WTC11 (cell line): ENCODE data around the gene USP47. TPM values are rescaled to one million over a fixed set of nuclear protein-coding genes. Genes with fewer than 3 reads are reported as not detected.

Experiments
- ATAC-seq: fragments of 200-7000 bp; cut with Tn5 transposase; 2 replicates; pipeline ENCODE4 v1.10.0; 2021; ENCODE audit warnings: mild to moderate bottlenecking, moderate library complexity
- CTCF ChIA-PET: fragments of 300-600 bp; sonication (Branson Sonifier 250); formaldehyde crosslinking; loops from one replicate; lab custom pipeline; 2021; ENCODE audit warnings: antibody characterized with exemption; lab: Charles Lee
- POLR2A ChIA-PET: fragments of 350-600 bp; sonication (Branson Sonifier 250); formaldehyde crosslinking; loops from one replicate; lab custom pipeline; 2021; ENCODE audit warnings: antibody characterized with exemption; lab: Charles Lee
- DNase-seq: peaks from one replicate; pipeline ENCODE4 v3.0.0; 2021; ENCODE audit warnings: low spot score
- H3K27ac Mint-ChIP-seq: 2 replicates; pipeline ENCODE4 v1.8.0; 2021; ENCODE audit warnings: mixed read lengths
- H3K27me3 Mint-ChIP-seq: 2 replicates; pipeline ENCODE4 v1.8.0; 2021; ENCODE audit warnings: low read depth, mild to moderate bottlenecking, moderate library complexity, mixed read lengths
- H3K36me3 Mint-ChIP-seq: 2 replicates; pipeline ENCODE4 v1.8.0; 2021; ENCODE audit warnings: mixed read lengths
- H3K4me1 Mint-ChIP-seq: 2 replicates; pipeline ENCODE4 v1.8.0; 2022; ENCODE audit warnings: mixed read lengths
- H3K4me3 Mint-ChIP-seq: 2 replicates; pipeline ENCODE4 v1.8.0; 2021; ENCODE audit warnings: mild to moderate bottlenecking, moderate library complexity, mixed read lengths
- H3K9me3 Mint-ChIP-seq: 2 replicates; pipeline ENCODE4 v1.8.0; 2021; ENCODE audit warnings: mixed read lengths
- CBFB ChIP-seq: sonication (generic); formaldehyde crosslinking; IDR thresholded peaks from 2 replicates; pipeline ENCODE4 v1.8.1; 2022; ENCODE audit warnings: mild to moderate bottlenecking, low read depth, missing genetic modification reagents
- JAZF1 ChIP-seq: fragments of 250-450 bp; sonication (Bioruptor Pico); IDR thresholded peaks from 2 replicates; pipeline ENCODE4 v1.9.0; 2021; ENCODE audit warnings: moderate library complexity, mild to moderate bottlenecking, inconsistent platforms
- NFATC4 ChIP-seq: fragments of 250-450 bp; sonication (Bioruptor Pico); IDR thresholded peaks from 2 replicates; pipeline ENCODE4 v1.9.0; 2021; ENCODE audit warnings: mild to moderate bottlenecking
- SMAD3 ChIP-seq: sonication (generic); formaldehyde crosslinking; IDR thresholded peaks from 2 replicates; pipeline ENCODE4 v1.8.0; 2022; ENCODE audit warnings: missing genetic modification reagents, mild to moderate bottlenecking, borderline replicate concordance
- SMAD4 ChIP-seq: sonication (generic); formaldehyde crosslinking; IDR thresholded peaks from 2 replicates; pipeline ENCODE4 v1.8.0; 2022; ENCODE audit warnings: mild to moderate bottlenecking, missing genetic modification reagents
- TEAD1 ChIP-seq: sonication (generic); formaldehyde crosslinking; IDR thresholded peaks from 2 replicates; pipeline ENCODE4 v1.8.0; 2022; ENCODE audit warnings: mild to moderate bottlenecking, missing genetic modification reagents
- ZNF121 ChIP-seq: sonication (generic); formaldehyde crosslinking; IDR thresholded peaks from 2 replicates; pipeline ENCODE4 v1.8.0; 2023; ENCODE audit warnings: missing genetic modification reagents
- ZNF263 ChIP-seq: sonication (generic); formaldehyde crosslinking; IDR thresholded peaks from 2 replicates; pipeline ENCODE4 v1.8.1; 2022; ENCODE audit warnings: low read depth, mild to moderate bottlenecking, moderate library complexity, missing genetic modification reagents
- ZNF396 ChIP-seq: fragments of 250-450 bp; sonication (Bioruptor Pico); IDR thresholded peaks from 2 replicates; pipeline ENCODE4 v1.8.0; 2021; ENCODE audit warnings: mild to moderate bottlenecking, moderate library complexity, borderline replicate concordance
- ZNF416 ChIP-seq: fragments of 250-450 bp; sonication (Bioruptor Pico); IDR thresholded peaks from 2 replicates; pipeline ENCODE4 v1.9.0; 2021; ENCODE audit warnings: mild to moderate bottlenecking, inconsistent platforms
- ZNF423 ChIP-seq: fragments of 250-450 bp; sonication (Bioruptor Pico); IDR thresholded peaks from 2 replicates; pipeline ENCODE4 v2.1.2; 2022; ENCODE audit warnings: mild to moderate bottlenecking, moderate library complexity
- total RNA-seq: library from RNA; stranded (reverse); gene quantifications from 3 replicates; pipeline ENCODE4 v1.2.3, GENCODE V29; 2021
- TF ChIP-seq, protein P1 (sequence below): sonication (generic); formaldehyde crosslinking; IDR thresholded peaks from 2 replicates; pipeline ENCODE4 v1.8.1; 2022; ENCODE audit warnings: mild to moderate bottlenecking, missing genetic modification reagents, moderate library complexity, borderline replicate concordance
- TF ChIP-seq, protein P2 (sequence below): sonication (generic); formaldehyde crosslinking; IDR thresholded peaks from 2 replicates; pipeline ENCODE4 v1.8.1; 2022; ENCODE audit warnings: mild to moderate bottlenecking, moderate library complexity, missing genetic modification reagents
- TF ChIP-seq, protein P3 (sequence below): sonication (generic); formaldehyde crosslinking; IDR thresholded peaks from 2 replicates; pipeline ENCODE4 v1.8.1; 2023; ENCODE audit warnings: mild to moderate bottlenecking, moderate library complexity, missing genetic modification reagents
- TF ChIP-seq, protein P4 (sequence below): sonication (generic); formaldehyde crosslinking; IDR thresholded peaks from 2 replicates; pipeline ENCODE4 v1.8.0; 2023; ENCODE audit warnings: missing genetic modification reagents, mild to moderate bottlenecking, borderline replicate concordance
- TF ChIP-seq, protein P5 (sequence below): sonication (generic); formaldehyde crosslinking; IDR thresholded peaks from 2 replicates; pipeline ENCODE4 v1.8.1; 2023; ENCODE audit warnings: mild to moderate bottlenecking, missing genetic modification reagents, moderate library complexity
- TF ChIP-seq, protein P6 (sequence below): sonication (generic); formaldehyde crosslinking; IDR thresholded peaks from 2 replicates; pipeline ENCODE4 v1.8.1; 2022; ENCODE audit warnings: low read depth, mild to moderate bottlenecking, moderate library complexity, missing genetic modification reagents, borderline replicate concordance
- TF ChIP-seq, protein P7 (sequence below): sonication (generic); formaldehyde crosslinking; IDR thresholded peaks from 2 replicates; pipeline ENCODE4 v1.8.1; 2022; ENCODE audit warnings: low read depth, missing genetic modification reagents, borderline replicate concordance
- TF ChIP-seq, protein P8 (sequence below): fragments of 250-450 bp; sonication (Bioruptor Pico); IDR thresholded peaks from 2 replicates; pipeline ENCODE4 v1.9.0; 2021; ENCODE audit warnings: mild to moderate bottlenecking

Gene USP47
- total RNA-seq, 1 experiment from 2014 or later: 19.7 TPM

DNA sequence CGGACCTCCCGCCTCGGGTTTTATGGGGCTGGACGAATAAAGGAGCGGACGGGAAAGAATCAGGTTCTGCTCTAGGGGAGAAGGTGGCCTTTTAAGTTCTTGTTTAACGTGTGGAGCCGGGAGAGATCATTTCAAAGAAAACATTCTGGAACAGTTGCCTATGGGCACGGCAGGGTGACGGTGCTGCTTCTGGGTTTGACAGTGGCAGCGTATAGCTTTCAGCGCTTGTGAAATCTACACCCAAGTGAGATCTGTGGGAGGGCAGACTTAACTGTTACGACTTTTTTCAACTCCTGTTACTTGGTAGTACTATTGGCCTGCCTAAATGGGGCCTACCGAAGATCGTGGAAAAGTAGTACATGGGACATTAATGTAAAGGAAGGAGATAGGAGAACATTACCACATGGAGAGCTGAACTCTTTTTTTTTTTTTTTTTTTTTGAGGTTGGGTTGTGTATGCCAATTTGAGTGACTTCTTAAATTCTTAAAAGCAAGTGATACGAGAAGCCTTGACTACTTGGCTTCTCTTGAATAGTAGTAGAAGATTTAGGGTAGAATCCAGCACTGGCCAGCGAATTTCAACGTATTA is 743 bp downstream of the USP47 start:
- CTCF ChIA-PET: interaction anchor here (0.8 to 1.4 kb wide), 2 partner anchors 118 to 814 kb away, joined by 3 to 7 read pairs; no protein-coding TSS in a partner anchor
- TF ChIP-seq, protein P1, sequence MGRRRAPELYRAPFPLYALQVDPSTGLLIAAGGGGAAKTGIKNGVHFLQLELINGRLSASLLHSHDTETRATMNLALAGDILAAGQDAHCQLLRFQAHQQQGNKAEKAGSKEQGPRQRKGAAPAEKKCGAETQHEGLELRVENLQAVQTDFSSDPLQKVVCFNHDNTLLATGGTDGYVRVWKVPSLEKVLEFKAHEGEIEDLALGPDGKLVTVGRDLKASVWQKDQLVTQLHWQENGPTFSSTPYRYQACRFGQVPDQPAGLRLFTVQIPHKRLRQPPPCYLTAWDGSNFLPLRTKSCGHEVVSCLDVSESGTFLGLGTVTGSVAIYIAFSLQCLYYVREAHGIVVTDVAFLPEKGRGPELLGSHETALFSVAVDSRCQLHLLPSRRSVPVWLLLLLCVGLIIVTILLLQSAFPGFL: no peak
- no peak for TF ChIP-seq ZNF416 (CRISPR knock-in tag)
- TF ChIP-seq, protein P2, sequence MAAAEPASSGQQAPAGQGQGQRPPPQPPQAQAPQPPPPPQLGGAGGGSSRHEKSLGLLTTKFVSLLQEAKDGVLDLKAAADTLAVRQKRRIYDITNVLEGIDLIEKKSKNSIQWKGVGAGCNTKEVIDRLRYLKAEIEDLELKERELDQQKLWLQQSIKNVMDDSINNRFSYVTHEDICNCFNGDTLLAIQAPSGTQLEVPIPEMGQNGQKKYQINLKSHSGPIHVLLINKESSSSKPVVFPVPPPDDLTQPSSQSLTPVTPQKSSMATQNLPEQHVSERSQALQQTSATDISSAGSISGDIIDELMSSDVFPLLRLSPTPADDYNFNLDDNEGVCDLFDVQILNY: no peak
- TF ChIP-seq ZNF423 (CRISPR knock-in tag): no peak
- TF ChIP-seq TEAD1 (CRISPR knock-in tag): no peak
- TF ChIP-seq, protein P3, sequence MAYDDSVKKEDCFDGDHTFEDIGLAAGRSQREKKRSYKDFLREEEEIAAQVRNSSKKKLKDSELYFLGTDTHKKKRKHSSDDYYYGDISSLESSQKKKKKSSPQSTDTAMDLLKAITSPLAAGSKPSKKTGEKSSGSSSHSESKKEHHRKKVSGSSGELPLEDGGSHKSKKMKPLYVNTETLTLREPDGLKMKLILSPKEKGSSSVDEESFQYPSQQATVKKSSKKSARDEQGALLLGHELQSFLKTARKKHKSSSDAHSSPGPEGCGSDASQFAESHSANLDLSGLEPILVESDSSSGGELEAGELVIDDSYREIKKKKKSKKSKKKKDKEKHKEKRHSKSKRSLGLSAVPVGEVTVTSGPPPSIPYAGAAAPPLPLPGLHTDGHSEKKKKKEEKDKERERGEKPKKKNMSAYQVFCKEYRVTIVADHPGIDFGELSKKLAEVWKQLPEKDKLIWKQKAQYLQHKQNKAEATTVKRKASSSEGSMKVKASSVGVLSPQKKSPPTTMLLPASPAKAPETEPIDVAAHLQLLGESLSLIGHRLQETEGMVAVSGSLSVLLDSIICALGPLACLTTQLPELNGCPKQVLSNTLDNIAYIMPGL (CRISPR knock-in tag): no peak
- no peak for TF ChIP-seq CBFB (CRISPR knock-in tag)
- TF ChIP-seq, protein P4, sequence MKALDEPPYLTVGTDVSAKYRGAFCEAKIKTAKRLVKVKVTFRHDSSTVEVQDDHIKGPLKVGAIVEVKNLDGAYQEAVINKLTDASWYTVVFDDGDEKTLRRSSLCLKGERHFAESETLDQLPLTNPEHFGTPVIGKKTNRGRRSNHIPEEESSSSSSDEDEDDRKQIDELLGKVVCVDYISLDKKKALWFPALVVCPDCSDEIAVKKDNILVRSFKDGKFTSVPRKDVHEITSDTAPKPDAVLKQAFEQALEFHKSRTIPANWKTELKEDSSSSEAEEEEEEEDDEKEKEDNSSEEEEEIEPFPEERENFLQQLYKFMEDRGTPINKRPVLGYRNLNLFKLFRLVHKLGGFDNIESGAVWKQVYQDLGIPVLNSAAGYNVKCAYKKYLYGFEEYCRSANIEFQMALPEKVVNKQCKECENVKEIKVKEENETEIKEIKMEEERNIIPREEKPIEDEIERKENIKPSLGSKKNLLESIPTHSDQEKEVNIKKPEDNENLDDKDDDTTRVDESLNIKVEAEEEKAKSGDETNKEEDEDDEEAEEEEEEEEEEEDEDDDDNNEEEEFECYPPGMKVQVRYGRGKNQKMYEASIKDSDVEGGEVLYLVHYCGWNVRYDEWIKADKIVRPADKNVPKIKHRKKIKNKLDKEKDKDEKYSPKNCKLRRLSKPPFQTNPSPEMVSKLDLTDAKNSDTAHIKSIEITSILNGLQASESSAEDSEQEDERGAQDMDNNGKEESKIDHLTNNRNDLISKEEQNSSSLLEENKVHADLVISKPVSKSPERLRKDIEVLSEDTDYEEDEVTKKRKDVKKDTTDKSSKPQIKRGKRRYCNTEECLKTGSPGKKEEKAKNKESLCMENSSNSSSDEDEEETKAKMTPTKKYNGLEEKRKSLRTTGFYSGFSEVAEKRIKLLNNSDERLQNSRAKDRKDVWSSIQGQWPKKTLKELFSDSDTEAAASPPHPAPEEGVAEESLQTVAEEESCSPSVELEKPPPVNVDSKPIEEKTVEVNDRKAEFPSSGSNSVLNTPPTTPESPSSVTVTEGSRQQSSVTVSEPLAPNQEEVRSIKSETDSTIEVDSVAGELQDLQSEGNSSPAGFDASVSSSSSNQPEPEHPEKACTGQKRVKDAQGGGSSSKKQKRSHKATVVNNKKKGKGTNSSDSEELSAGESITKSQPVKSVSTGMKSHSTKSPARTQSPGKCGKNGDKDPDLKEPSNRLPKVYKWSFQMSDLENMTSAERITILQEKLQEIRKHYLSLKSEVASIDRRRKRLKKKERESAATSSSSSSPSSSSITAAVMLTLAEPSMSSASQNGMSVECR: no peak
- Mint-ChIP-seq H3K4me1 (peaks cover 4% of the 10 kb centered on the region), H3K27me3 (no peaks in the 10 kb centered on the region), H3K27ac (no peak overlapping the region), H3K9me3 (no peaks in the 10 kb centered on the region), H3K4me3 (no peak overlapping the region), H3K36me3 (no peaks in the 10 kb centered on the region)
- POLR2A ChIA-PET: interaction anchor here (0.7 to 1.0 kb wide), 3 partner anchors 10 to 40 kb away, joined by 3 to 8 read pairs (median 3); no protein-coding TSS in a partner anchor
- DNase-seq: no peak
- peak; percentile 7 for ATAC-seq

DNA sequence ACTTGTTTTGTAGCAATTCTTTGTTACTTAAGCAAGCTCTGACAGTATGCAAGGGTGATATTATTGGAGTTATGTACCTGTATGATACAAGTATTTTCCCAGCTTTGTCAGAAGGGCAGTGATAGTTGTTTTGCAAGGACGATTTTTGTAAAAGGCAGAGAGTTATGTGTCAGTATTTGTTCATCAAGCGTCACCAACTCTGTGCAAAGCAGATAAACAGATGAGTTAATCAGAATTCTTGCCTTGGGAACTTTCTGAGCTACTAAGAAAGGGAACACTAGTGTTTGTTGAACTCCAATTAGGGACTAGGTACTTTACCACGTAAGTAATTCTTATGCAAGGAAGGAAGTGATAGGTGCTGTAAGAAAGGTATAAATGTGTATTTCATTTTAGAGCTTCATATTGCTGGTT is 1.4 kb downstream of the USP47 start:
- H3K4me3 Mint-ChIP-seq: no peak overlapping the region
- H3K4me1 Mint-ChIP-seq: peaks cover 6% of the 10 kb centered on the region
- TF ChIP-seq SMAD3 (CRISPR knock-in tag): no peak
- TF ChIP-seq ZNF263 (CRISPR knock-in tag): no peak
- TF ChIP-seq, protein P5, sequence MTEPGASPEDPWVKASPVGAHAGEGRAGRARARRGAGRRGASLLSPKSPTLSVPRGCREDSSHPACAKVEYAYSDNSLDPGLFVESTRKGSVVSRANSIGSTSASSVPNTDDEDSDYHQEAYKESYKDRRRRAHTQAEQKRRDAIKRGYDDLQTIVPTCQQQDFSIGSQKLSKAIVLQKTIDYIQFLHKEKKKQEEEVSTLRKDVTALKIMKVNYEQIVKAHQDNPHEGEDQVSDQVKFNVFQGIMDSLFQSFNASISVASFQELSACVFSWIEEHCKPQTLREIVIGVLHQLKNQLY (CRISPR knock-in tag): no peak
- TF ChIP-seq, protein P6, sequence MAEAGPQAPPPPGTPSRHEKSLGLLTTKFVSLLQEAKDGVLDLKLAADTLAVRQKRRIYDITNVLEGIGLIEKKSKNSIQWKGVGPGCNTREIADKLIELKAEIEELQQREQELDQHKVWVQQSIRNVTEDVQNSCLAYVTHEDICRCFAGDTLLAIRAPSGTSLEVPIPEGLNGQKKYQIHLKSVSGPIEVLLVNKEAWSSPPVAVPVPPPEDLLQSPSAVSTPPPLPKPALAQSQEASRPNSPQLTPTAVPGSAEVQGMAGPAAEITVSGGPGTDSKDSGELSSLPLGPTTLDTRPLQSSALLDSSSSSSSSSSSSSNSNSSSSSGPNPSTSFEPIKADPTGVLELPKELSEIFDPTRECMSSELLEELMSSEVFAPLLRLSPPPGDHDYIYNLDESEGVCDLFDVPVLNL: no peak
- TF ChIP-seq ZNF121 (CRISPR knock-in tag): no peak
- TF ChIP-seq SMAD4: no peak
- TF ChIP-seq, protein P7, sequence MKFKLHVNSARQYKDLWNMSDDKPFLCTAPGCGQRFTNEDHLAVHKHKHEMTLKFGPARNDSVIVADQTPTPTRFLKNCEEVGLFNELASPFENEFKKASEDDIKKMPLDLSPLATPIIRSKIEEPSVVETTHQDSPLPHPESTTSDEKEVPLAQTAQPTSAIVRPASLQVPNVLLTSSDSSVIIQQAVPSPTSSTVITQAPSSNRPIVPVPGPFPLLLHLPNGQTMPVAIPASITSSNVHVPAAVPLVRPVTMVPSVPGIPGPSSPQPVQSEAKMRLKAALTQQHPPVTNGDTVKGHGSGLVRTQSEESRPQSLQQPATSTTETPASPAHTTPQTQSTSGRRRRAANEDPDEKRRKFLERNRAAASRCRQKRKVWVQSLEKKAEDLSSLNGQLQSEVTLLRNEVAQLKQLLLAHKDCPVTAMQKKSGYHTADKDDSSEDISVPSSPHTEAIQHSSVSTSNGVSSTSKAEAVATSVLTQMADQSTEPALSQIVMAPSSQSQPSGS (CRISPR knock-in tag): no peak
- no peak for TF ChIP-seq JAZF1 (CRISPR knock-in tag)
- TF ChIP-seq NFATC4: no peak
- TF ChIP-seq ZNF396 (CRISPR knock-in tag): no peak
- TF ChIP-seq, protein P8, sequence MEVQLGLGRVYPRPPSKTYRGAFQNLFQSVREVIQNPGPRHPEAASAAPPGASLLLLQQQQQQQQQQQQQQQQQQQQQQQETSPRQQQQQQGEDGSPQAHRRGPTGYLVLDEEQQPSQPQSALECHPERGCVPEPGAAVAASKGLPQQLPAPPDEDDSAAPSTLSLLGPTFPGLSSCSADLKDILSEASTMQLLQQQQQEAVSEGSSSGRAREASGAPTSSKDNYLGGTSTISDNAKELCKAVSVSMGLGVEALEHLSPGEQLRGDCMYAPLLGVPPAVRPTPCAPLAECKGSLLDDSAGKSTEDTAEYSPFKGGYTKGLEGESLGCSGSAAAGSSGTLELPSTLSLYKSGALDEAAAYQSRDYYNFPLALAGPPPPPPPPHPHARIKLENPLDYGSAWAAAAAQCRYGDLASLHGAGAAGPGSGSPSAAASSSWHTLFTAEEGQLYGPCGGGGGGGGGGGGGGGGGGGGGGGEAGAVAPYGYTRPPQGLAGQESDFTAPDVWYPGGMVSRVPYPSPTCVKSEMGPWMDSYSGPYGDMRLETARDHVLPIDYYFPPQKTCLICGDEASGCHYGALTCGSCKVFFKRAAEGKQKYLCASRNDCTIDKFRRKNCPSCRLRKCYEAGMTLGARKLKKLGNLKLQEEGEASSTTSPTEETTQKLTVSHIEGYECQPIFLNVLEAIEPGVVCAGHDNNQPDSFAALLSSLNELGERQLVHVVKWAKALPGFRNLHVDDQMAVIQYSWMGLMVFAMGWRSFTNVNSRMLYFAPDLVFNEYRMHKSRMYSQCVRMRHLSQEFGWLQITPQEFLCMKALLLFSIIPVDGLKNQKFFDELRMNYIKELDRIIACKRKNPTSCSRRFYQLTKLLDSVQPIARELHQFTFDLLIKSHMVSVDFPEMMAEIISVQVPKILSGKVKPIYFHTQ (CRISPR knock-in tag): no peak

More for the DNA sequence above, 1.4 kb downstream of the USP47 start:
- Mint-ChIP-seq H3K36me3 (no peaks in the 10 kb centered on the region), H3K27ac (no peak overlapping the region), H3K27me3 (no peaks in the 10 kb centered on the region), H3K9me3 (no peaks in the 10 kb centered on the region)
- POLR2A ChIA-PET: no interaction called here
- DNase-seq (no peak), ATAC-seq (no peak)
- CTCF ChIA-PET: no interaction called here
